Left renal pelvis (tissue), 4 donors: Measurements from ENCODE around the gene MAP4K3. TPM values are rescaled to one million over a fixed set of nuclear protein-coding genes. Genes with fewer than 3 reads are reported as not detected.
A peak's percentile ranks its signal among the peaks of the same experiment; 100 is the strongest.

Source experiments
- DNase-seq, 4 donors: peaks; one replicate each; pipeline ENCODE4 v3.0.0-alpha.2; 2013; ENCODE audit warnings: low read depth in 4 of 4, low spot score in 3 of 4
- polyA plus RNA-seq, 4 donors: library from polyadenylated mRNA; unstranded; fragments of 120-200 nt; gene quantifications; one replicate each; pipeline ENCODE4 v1.2.1, GENCODE V29; 2013; ENCODE audit not compliant: insufficient read length in 4 of 4

MAP4K3 gene
- 10 to 100 TPM; 48.1 to 90.7 (median 76.1) TPM for polyA plus RNA-seq

- peak; percentile 89 to 93 (median 92) for DNase-seq
These were observed at the start of gene MAP4K3 for GRCh38 chr2:39436592-39437521. MAP4K3 (minus strand) TSS chr2:39437285; CDS start chr2:39436987, 298 bp downstream.

- DNase-seq = no peak
These were observed 49.0 kb upstream of the MAP4K3 start for GRCh38 chr2:39486071-39486470.

- DNase-seq = no peak
These were observed 47.8 kb upstream of the MAP4K3 start for GRCh38 chr2:39484620-39485495.

GRCh38 chr2:39484206-39484605 is 47.1 kb upstream of the MAP4K3 start:
- no peak for DNase-seq

- no peak for DNase-seq
These were observed 46.4 kb upstream of the MAP4K3 start for GRCh38 chr2:39483534-39483933.

- no peak for DNase-seq
These were observed 44.5 kb upstream of the MAP4K3 start for GRCh38 chr2:39481611-39482010.

GRCh38 chr2:39479696-39480095 is 42.6 kb upstream of the MAP4K3 start:
- no peak for DNase-seq

GRCh38 chr2:39479053-39479670 is 42.1 kb upstream of the MAP4K3 start:
- DNase-seq = no peak

GRCh38 chr2:39476524-39476923 is 39.4 kb upstream of the MAP4K3 start:
- DNase-seq = no peak

- DNase-seq = no peak
These were observed 37.9 kb upstream of the MAP4K3 start for GRCh38 chr2:39475006-39475405.

- DNase-seq = no peak
These were observed 33.5 kb upstream of the MAP4K3 start for GRCh38 chr2:39470580-39470979.

GRCh38 chr2:39469807-39470206 is 32.7 kb upstream of the MAP4K3 start:
- no peak for DNase-seq

GRCh38 chr2:39468579-39469451 is 31.7 kb upstream of the MAP4K3 start:
- DNase-seq = no peak

GRCh38 chr2:39466311-39466710 is 29.2 kb upstream of the MAP4K3 start:
- no peak for DNase-seq

- no peak for DNase-seq
These were observed 27.8 kb upstream of the MAP4K3 start for GRCh38 chr2:39464864-39465263.

GRCh38 chr2:39455826-39456225 is 18.7 kb upstream of the MAP4K3 start:
- DNase-seq = no peak

GRCh38 chr2:39452396-39452795 is 15.3 kb upstream of the MAP4K3 start:
- no peak for DNase-seq

- DNase-seq = no peak
These were observed 14.9 kb upstream of the MAP4K3 start for GRCh38 chr2:39451954-39452353.

- DNase-seq = no peak
These were observed 11.1 kb upstream of the MAP4K3 start for GRCh38 chr2:39448169-39448502.
